PC-9 (cell line): ENCODE measurements around the gene PKD2.

Experiments used
- EZH2 ChIP-seq: fragments of 200-600 bp; sonication (generic); IDR thresholded peaks from 2 replicates; pipeline ENCODE4 v1.8.0; 2017; ENCODE audit warnings: antibody characterized with exemption, low read depth
- TF ChIP-seq, protein P1 (sequence below): fragments of 200-600 bp; sonication (generic); conservative IDR thresholded peaks from 2 replicates; pipeline ENCODE4 v1.6.1; 2017; ENCODE audit warnings: mixed run types, antibody characterized with exemption, mild to moderate bottlenecking, moderate library complexity

DNA sequence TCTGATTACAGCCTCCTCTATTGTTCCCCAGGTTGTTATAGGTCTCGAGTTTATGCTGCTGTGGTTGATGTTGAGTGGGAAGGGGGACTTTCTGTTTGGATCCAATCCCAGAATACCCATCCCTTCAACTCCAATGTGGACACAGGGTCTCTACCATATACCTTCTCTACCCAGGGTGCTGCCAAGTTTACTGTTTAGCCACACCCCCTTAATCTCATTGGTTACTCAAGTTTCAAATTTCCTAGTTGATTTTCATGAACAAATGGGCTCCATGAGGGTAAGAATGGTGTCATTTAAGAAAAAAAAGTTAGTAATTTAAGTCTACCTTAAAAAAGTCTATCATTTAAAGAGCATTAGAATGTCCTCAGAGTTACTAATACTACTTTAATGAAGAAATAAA is 35.6 kb upstream of the PKD2 start:
- TF ChIP-seq, protein P1, sequence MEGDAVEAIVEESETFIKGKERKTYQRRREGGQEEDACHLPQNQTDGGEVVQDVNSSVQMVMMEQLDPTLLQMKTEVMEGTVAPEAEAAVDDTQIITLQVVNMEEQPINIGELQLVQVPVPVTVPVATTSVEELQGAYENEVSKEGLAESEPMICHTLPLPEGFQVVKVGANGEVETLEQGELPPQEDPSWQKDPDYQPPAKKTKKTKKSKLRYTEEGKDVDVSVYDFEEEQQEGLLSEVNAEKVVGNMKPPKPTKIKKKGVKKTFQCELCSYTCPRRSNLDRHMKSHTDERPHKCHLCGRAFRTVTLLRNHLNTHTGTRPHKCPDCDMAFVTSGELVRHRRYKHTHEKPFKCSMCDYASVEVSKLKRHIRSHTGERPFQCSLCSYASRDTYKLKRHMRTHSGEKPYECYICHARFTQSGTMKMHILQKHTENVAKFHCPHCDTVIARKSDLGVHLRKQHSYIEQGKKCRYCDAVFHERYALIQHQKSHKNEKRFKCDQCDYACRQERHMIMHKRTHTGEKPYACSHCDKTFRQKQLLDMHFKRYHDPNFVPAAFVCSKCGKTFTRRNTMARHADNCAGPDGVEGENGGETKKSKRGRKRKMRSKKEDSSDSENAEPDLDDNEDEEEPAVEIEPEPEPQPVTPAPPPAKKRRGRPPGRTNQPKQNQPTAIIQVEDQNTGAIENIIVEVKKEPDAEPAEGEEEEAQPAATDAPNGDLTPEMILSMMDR = no peak
- no peak for TF ChIP-seq EZH2
